Kidney glomerular epithelial cell (primary cell): Measurements from ENCODE around the gene FEM1A.
A peak's percentile ranks its signal among the peaks of the same experiment; 100 is the strongest.
"Not testable (repeated sequence)": the region's sequence is repeated elsewhere in the genome, so short reads cannot be mapped to it uniquely, and the experiment has no call there.

Experiments
- DNase-seq: peaks from one replicate; lab custom pipeline; 2025; lab: John Stamatoyannopoulos, UW

FEM1A gene

GRCh38 chr19:4814625-4815425, 23.3 kb downstream of the FEM1A start:
- no peak for DNase-seq

- peak; percentile 58 for DNase-seq
Measured at GRCh38 chr19:4815426-4816201, 24.1 kb downstream of the FEM1A start.

- no peak for DNase-seq
Measured at GRCh38 chr19:4816202-4816949, 24.8 kb downstream of the FEM1A start.

GRCh38 chr19:4816950-4817278, 25.4 kb downstream of the FEM1A start:
- no peak for DNase-seq

GRCh38 chr19:4817467-4818277, 26.1 kb downstream of the FEM1A start:
- no peak for DNase-seq

GRCh38 chr19:4821265-4821664, 29.7 kb downstream of the FEM1A start:
- DNase-seq = no peak

- DNase-seq = not testable (repeated sequence)
Measured at GRCh38 chr19:4822354-4822753, 30.8 kb downstream of the FEM1A start.

GRCh38 chr19:4823577-4823976, 32.0 kb downstream of the FEM1A start:
- DNase-seq = no peak

- no peak for DNase-seq
Measured at GRCh38 chr19:4829001-4829712, 37.6 kb downstream of the FEM1A start.

GRCh38 chr19:4830332-4830731, 38.8 kb downstream of the FEM1A start:
- no peak for DNase-seq

GRCh38 chr19:4830768-4831265, 39.3 kb downstream of the FEM1A start:
- DNase-seq = no peak

- peak; percentile 61 for DNase-seq
Measured at GRCh38 chr19:4831304-4831978, 39.9 kb downstream of the FEM1A start, which contains the start of gene TICAM1. TICAM1 (minus strand) TSS chr19:4831712; CDS start chr19:4818377, 13,335 bp downstream.

GRCh38 chr19:4831979-4832340, 40.4 kb downstream of the FEM1A start:
- DNase-seq = not testable (repeated sequence)

- no peak for DNase-seq
Measured at GRCh38 chr19:4832776-4833175, 41.2 kb downstream of the FEM1A start.

- no peak for DNase-seq
Measured at GRCh38 chr19:4839192-4839591, 47.7 kb downstream of the FEM1A start.

- no peak for DNase-seq
Measured at GRCh38 chr19:4843647-4843965, 52.1 kb downstream of the FEM1A start.

- DNase-seq = peak; percentile 82
Measured at GRCh38 chr19:4844348-4845179, 53.0 kb downstream of the FEM1A start.

- peak; percentile 35 for DNase-seq
Measured at GRCh38 chr19:4845975-4846374, 54.4 kb downstream of the FEM1A start.

- no peak for DNase-seq
Measured at GRCh38 chr19:4847190-4847973, 55.8 kb downstream of the FEM1A start.
